ENCODE measurements around the gene TEX11.
"Not testable (repeated sequence)": the region's sequence is repeated elsewhere in the genome, so short reads cannot be mapped to it uniquely, and the experiment has no call there.

Gene TEX11

GRCh38 chrX:70908541-70908940, at the start of gene TEX11:
TSS of gene TEX11 (minus strand) at chrX:70908711. CDS start at chrX:70907789, 922 bp downstream.
- no peak for DNase-seq (ENCODE audit: low read depth)

- DNase-seq (ENCODE audit: low read depth) = no peak
Observed at GRCh38 chrX:70954871-70955270, 46.4 kb upstream of the TEX11 start.

- no peak for DNase-seq (ENCODE audit: low read depth)
Observed at GRCh38 chrX:70924294-70924911, 15.9 kb upstream of the TEX11 start.

- no peak for DNase-seq (ENCODE audit: low read depth)
Observed at GRCh38 chrX:70922774-70923473, 14.4 kb upstream of the TEX11 start.

GRCh38 chrX:70921709-70922352, 13.3 kb upstream of the TEX11 start:
- DNase-seq (ENCODE audit: low read depth) = no peak

GRCh38 chrX:70916754-70917153, 8.2 kb upstream of the TEX11 start:
- DNase-seq (ENCODE audit: low read depth) = no peak

GRCh38 chrX:70907900-70908299, 611 bp downstream of the TEX11 start:
- no peak for DNase-seq (ENCODE audit: low read depth)

- no peak for DNase-seq (ENCODE audit: low read depth)
Observed at GRCh38 chrX:70901465-70901864, 7.0 kb downstream of the TEX11 start.

GRCh38 chrX:70890441-70890840, 18.1 kb downstream of the TEX11 start:
- DNase-seq (ENCODE audit: low read depth) = not testable (repeated sequence)

- DNase-seq (ENCODE audit: low read depth) = no peak
Observed at GRCh38 chrX:70878902-70879301, 29.6 kb downstream of the TEX11 start.

GRCh38 chrX:70852294-70852693, 56.2 kb downstream of the TEX11 start:
- DNase-seq (ENCODE audit: low read depth) = no peak

- DNase-seq (ENCODE audit: low read depth) = not testable (repeated sequence)
Observed at GRCh38 chrX:70844081-70844480, 64.4 kb downstream of the TEX11 start.

GRCh38 chrX:70843620-70844019, 64.9 kb downstream of the TEX11 start:
- not testable (repeated sequence) for DNase-seq (ENCODE audit: low read depth)

- no peak for DNase-seq (ENCODE audit: low read depth)
Observed at GRCh38 chrX:70834589-70834988, 73.9 kb downstream of the TEX11 start.

- DNase-seq (ENCODE audit: low read depth) = no peak
Observed at GRCh38 chrX:70826715-70827114, 81.8 kb downstream of the TEX11 start.

- no peak for DNase-seq (ENCODE audit: low read depth)
Observed at GRCh38 chrX:70825366-70825765, 83.1 kb downstream of the TEX11 start.

GRCh38 chrX:70808942-70809940, 99.3 kb downstream of the TEX11 start:
- no peak for DNase-seq (ENCODE audit: low read depth)

GRCh38 chrX:70806081-70806480, 102.4 kb downstream of the TEX11 start:
- DNase-seq (ENCODE audit: low read depth) = no peak

- not testable (repeated sequence) for DNase-seq (ENCODE audit: low read depth)
Observed at GRCh38 chrX:70796742-70797141, 111.8 kb downstream of the TEX11 start.

- no peak for DNase-seq (ENCODE audit: low read depth)
Observed at GRCh38 chrX:70774223-70774622, 134.3 kb downstream of the TEX11 start.

- DNase-seq (ENCODE audit: low read depth) = peak; percentile 15
Observed at GRCh38 chrX:70769659-70770227, 138.8 kb downstream of the TEX11 start.

- DNase-seq (ENCODE audit: low read depth) = no peak
Observed at GRCh38 chrX:70762285-70762684, 146.2 kb downstream of the TEX11 start.

Measured in ELR (cell line).